ENCODE results near the gene ZCCHC24. TPM values are rescaled to one million over a fixed set of nuclear protein-coding genes. Genes with fewer than 3 reads are reported as not detected.

The ZCCHC24 gene
- total and polyA plus RNA-seq, 2 of the 8 experiments (the other 6 are each of a cell fraction or from before 2014, with no cell fraction given) = 3.9 to 6.9 TPM

GRCh38 chr10:79353000-79353406, 92.4 kb downstream of the ZCCHC24 start (continued):
- TF ChIP-seq E2F6 (IDR thresholded peaks at IDR 0.05) (no peak), HDAC6 (IDR thresholded peaks at IDR 0.05; ENCODE audit: low read depth, low read length) (no peak), RXRA (IDR thresholded peaks at IDR 0.05; ENCODE audit: insufficient read depth, low read depth, low read length) (no peak), RFX5 (IDR thresholded peaks at IDR 0.05; ENCODE audit: borderline replicate concordance, low read depth, low read length) (no peak), FOSL1 (IDR thresholded peaks at IDR 0.05; ENCODE audit: insufficient read depth, low read depth, low read length) (no peak)
